Stimulated activated CD8-positive, alpha-beta memory T cell treated with anti-CD3 and anti-CD28 coated beads, Interleukin-7, amount 100 ng/mL, for 4 hours (primary cell): ENCODE results near the gene REPS2.

Experiments used
- DNase-seq, 2 donors: peaks; one replicate each; pipeline ENCODE4 v3.0.0-alpha.2; 2020; ENCODE audit warnings: low read depth in 2 of 2

The REPS2 gene

DNA sequence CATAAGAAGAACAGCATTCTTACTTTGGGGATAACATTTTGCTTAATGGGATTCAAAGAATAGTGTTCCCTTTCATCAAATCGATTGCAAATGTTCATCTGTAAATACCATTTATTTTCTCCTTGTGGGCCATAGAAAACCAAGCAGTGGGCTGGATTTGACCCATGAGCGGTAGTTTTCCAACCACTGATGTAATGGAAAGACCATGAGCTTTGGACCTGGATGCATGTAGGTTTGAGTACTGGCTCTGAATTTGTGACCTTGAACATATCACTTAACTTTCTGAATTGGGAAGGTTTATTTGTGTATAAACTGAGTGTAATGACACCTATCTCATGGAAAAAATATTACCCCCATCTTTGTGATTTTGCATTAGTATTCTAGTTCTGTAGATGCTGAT, 54.3 kb downstream of the REPS2 start:
- no peak for DNase-seq

DNA sequence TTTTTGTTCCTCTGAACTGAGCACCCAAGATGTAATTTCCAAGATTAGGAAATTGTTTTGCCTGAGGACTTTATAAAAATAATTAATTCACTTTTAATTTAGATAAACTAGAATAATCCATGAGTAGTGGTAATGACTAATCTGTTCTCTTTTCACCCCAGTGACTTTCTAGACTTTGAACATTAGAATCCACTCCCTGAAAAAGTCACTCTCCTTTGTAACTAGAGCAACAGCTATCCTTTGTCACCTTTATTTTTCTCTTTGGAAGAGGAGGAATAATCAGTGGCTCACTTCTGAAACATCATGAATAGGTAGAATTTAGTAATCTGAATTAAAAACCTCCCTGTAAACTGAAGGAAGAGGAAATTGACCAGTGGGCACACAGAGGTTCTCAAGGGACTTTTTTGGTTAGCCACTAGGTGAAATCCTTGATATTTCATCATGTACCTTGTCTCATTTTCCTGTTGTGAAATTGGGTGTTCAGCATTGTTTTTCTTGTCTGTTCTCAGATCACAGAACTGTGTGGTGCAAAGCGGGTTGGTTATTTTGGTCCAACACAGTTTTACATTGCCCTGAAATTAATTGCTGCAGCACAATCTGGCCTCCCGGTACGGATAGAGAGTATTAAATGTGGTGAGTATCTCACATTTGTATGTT, 59.4 kb downstream of the REPS2 start:
- DNase-seq = no peak

DNA sequence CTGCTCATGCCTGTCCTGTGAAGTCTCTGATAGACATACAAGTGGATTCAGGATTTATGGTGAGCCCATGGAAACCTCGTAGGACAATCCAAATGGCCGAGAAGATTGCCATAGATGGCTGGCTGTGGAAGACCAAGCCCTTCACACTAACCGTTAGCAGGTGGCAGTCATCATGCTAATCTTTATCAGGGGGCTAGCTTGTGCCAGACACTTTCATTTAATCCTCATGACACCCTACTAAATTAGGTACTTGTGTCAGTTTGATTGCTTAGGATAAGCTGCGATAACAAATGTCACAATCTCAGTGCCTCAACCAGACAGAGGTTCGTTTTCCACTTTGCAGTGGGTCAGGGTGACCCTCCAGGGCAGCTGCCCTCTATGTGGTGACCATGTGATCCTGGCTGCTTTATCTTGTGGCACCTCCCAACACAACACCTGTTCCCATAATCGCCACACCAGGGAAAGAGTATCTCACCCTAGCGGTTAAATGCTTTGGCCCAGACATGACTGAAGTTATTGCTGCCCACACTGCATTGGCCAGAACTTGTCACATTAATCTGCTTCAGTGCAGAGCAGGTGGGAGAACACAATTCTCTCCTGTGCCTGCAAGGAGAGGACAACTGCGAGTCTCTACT, 60.8 kb downstream of the REPS2 start:
- DNase-seq = no peak

DNA sequence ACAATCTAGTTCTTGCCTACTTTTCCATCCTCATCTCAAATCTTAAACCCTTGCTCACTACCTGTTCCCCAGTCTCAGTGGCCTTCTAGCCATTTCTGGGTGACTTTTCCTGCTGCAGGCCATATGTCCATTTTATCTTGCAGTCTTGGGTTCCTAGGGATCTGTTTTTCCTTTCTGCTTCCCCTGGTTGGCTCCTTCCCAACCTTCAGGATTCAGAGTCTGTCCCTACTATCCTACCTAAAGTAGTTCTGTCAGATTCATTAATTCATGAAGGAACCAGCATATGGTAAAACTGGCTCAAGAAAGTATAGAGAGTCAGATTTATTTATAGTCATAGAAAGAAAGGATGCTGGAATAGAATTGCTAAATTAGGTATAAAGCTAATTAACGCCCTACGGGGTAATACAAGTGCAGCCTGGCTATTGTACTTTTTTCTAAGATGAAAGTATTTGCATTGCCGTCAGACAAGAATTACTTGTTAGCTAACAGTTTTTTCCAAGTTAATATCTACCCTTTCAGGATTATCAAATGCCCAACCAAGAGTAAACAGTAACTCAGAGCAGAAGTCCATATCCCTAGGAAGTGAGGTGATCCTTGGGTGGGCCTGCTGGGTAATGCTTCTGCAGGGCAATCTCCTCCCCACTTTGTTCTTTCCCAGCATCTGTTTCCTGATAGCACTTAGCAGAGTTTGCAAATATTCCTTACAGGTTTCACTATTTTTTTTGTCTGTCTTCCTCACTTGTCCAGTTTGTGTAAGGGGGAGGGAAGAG, 63.6 kb downstream of the REPS2 start:
- no peak for DNase-seq

DNA sequence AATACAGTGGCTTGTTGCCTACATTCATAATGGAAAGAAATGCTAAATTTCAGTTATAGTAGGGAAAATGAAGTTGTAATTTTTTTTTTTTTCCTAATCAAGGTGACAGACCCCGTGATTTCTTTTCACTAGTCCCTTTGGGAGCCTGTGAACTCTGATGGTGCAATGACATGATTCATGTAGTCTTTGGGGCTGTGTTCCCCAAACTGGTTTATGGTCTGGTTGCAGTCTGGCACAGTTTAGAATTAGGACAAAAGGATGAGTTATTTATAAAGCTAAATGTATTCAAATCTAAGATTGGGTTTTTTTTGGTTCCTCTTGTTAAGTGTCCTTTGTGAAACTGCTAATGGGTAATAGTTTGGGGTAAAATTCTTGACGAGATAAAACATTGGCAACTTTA, 66.0 kb downstream of the REPS2 start:
- DNase-seq = no peak

DNA sequence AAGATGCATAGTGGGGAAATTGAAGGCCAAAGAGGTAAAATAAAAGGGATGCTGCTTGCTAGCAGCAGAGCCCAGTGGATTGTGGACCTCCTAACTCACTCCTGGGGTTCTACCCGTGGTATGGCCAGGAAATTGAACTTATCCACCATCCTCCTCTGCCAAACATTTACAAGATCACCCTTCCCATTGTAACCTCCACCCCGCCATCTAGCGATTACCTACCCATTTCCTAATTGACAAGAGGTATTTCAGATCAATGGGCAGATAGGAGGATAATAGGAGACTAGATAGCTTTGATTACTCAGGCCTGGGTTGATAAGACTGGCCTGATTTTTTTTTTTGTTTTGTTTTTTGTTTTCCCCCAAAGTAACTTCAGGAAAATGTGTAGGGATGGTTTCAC, 67.8 kb downstream of the REPS2 start:
- no peak for DNase-seq

DNA sequence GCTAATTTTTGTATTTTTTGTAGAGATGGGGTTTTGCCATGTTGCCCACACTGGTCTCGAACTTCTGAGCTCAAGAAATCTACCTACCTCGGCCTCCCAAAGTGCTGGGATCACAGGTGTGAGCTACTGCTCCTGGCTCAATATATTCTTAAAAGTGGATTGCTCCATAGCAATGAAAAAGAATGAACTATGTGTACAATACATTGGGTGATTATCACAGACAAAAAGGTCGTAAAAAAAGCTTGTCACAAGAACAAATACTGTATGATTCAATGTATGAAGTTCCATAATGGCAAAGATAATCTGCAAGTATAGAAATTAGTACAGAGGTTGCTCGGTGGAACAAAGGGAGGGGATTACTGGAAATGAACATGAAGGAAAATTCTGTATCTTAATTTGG, 70.7 kb downstream of the REPS2 start:
- no peak for DNase-seq

DNA sequence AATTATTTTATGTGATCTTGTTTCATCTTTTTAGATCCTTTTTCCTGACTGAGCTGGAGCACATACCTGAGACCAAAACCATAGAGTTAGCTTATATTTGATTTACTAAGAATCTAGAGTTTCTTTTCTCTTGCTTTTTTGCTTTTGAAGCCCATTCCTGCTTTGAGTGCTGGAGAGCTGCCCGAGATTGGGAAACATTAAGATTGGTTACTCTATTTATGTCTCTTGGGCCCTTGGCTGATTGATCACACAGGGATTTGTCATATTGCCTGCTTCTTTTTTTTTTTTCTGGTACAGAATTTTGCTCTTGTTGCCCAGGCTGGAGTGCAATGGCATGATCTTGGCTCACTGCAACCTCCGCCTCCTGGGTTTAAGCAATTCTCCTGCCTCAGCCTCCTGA, 73.9 kb downstream of the REPS2 start:
- no peak for DNase-seq

DNA sequence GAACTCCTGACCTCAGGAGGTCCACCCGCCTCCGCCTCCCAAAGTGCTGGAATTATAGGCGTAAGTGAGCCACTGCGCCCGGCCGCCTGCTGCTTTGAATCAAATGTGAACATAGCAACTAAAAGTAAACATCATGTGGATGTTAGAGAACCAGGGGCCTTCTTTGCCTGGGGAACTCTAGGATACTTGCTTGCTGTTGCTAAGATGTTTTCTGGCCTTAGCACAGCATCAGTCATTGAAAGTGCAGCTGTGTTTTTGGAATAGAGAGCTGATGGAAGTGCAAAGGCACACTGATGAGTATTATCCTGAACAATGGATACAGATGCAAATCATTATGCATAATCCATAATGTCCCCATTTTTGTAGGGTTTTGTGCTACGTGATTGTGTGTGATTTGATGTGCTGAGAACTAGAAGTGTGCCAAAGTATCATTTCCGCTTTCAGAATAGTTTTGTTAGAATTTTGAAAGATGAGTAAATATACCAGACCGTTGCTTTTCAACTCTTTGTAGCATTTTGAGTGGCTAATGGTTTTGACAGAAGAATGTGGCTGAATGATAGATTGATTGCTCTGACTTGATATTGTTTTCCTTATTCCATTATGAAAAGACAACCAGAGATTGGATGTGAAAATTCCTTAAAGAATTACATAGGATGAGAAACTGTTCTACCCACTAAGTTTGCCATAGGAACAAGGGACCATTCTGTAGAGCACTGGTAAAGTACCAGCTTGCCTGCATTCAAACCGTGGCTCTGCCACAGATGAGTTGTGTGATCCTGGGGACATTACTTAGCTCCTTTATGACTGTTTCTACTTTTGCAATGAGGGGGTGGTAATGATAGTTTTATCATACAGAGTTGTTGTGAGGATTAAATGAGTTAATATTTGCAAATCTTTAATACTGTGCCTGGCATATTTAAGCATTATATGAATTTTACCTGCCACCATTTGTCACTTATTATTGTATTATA, 74.7 kb downstream of the REPS2 start:
- no peak for DNase-seq

DNA sequence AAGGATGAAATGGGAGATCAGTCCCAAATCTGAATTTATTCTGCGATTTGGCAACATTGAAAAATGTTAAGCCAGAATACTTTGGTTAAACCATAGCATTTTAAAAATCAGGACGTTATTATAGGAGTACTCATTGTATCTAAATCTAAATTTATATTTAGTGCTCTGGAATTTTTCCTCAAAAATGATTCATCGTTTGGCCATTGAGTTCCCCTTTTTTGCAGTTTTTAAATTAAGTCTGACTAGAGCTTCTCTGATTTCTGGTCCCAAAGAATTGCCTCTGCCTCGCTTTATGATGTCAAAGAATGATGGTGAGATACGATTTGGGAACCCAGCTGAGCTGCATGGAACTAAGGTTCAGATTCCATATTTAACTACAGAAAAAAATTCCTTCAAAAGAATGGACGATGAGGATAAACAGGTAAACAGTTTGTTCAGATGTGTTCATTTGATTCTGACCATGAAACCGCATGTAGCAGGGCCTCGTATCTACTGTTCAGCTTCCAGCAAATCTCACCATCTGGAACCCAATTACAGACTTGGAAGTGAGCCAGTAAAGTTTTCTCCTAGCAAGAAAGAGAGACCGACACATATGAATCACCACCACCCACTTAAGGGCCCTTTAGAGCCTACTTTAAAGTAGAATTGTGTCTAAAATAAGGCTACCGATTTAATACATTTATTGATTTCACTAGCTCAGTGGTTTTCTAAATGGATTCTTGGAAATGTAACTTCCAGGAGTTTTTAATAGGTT, 75.6 kb downstream of the REPS2 start:
- DNase-seq = no peak

DNA sequence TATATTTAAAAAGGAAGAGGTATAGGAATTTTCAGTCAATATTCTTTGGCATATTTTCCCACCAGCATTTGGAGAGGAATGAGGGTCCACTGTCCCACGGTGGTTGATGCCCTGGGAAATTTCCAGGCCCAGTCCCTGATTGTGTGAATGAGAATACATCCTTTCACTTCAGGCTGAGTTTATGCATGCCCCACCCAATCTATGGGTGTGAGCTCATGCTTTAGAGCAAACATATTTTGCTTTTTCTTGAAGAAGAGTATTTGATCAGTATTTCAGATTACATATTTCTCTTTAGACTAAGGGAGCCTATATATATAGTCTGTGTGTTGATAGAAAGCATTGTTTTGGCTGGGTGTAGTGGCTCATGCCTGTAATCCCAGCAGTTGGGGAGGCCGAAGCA, 77.2 kb downstream of the REPS2 start:
- DNase-seq = no peak

DNA sequence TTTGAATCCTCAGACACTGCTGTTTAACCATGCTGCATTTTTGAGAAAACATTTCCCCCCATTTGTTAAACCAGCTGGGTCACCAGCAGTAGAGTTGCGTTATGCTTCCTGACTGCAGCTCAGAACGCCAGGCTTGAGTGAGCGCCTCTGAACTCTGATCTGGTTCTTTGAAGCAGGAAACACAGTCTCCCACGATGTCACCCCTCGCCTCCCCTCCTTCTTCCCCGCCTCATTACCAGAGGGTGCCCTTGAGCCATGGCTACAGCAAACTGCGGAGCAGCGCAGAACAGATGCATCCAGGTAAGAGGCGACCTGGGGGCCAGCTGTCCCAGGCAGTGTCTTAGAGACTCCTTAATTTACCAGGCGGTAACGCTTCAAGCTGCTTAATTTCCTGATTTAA, 78.4 kb downstream of the REPS2 start:
- DNase-seq = no peak

DNA sequence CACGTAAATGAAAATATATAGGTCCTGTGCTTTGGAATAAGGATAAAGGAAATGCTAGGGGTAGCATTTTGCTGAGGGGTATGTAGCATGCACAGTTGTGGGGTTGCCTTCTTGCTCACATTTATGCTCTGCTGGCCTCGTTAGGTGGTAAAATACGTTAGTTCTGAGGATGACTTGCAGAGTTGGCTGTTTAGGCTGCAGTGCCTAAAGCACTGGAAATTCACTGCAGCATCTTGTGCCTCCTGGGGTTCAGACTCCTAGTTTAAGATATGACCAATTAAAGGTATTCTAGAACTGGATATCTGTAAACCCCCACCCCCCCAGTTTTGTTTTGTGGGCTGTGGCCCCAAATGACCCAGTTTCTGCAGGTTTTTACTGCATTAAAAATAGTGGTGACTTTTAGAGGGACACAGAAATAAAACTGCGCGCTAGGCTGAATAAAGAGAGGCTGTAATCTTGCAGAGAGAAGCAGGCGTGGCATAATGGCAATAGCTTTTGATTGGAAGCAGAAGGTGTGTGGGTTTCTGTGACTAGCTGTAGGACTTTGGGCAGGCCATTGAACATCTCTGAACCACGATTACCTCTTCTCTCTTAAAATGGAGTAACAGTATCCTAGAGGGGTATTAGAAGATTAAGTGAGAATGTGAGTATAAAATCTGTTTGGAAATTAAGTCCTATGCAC, 79.3 kb downstream of the REPS2 start:
- DNase-seq = no peak

DNA sequence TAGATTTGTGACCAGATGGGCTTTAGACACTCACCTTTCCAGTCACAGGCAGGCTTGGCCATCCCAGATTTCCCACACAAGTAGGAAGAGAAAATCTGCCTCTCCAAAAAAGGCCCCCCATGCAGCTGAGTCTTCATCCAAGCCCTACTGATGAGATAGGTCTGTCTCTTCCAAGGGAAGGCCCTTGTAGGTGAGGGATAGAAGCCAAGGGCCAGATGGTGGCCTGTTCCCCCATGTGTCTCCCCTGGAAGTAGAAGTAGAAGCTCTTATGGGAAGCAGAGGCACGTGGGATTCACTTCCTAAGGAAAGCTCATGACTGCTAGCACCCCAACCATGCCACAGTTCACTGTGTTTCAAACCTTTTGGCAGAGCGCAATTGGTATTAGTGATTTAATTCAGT, 81.5 kb downstream of the REPS2 start:
- no peak for DNase-seq

DNA sequence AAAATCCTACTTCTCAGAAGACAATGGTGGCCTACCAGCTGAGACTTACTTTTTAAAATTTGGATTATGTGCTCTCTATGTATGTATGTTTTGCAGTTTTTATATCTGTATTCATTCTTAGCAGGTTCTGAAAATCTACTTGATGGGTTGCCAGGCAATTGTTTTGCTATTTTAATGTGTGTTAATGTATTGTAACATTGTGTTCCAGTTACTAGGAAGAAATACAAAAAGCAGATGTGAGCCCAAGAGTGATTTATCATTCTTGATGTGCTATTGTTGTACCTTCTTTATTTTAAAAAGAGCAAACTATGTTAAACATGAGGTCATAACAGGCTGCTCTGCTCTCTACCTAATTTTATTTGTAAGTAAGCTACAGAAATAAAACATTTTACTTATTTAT, 81.9 kb downstream of the REPS2 start:
- DNase-seq = no peak

DNA sequence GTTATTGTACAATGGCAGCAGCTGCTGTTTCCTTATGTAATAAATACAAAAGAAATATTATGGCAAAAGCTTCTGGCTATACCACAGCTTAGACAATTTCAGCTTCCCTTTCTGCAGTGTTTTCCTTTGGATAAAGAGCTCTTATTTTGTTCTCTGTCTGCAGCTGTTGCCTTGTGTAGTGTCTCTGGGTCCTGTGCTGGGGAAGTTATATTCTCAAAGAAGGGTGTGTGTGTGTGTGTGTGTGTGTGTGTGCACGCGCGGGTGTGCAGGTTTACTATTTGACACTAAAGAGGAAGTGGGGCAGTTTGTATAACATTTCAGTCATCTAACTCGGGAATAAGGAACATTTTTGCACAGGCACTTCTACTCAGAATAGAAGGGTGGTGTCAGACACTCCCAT, 83.6 kb downstream of the REPS2 start:
- DNase-seq = no peak

DNA sequence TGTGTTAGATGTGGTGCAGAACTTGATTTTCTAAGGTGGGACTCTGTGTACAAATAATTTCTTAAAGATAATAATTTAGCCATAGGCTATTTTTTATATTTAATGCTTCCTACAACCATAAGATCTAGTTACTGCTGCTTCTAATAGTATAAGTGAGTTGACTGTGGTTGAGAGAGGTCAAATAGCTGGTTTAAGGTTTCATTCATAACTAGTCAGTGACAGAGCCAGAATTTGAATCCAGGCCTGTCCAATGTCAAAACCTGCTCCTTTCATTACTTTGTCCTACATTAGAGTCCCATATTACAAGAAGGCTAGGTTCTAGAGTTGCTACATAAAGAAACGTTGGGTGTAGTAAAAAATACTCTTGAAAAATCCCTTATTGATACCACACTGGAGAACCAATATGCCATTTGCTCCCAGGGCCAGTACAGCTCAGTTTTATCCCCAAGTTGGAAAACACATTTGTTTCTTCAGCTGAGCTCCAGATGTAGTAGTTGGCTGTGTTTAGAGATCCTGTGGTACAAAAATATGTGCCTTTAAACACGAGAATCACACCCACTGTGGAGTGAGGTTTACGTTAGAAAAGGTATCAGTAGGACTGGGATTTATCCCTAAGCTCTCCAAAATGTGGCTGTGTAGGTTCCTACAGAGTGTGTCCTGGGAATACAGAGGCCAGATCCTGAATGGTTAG, 84.3 kb downstream of the REPS2 start:
- no peak for DNase-seq

DNA sequence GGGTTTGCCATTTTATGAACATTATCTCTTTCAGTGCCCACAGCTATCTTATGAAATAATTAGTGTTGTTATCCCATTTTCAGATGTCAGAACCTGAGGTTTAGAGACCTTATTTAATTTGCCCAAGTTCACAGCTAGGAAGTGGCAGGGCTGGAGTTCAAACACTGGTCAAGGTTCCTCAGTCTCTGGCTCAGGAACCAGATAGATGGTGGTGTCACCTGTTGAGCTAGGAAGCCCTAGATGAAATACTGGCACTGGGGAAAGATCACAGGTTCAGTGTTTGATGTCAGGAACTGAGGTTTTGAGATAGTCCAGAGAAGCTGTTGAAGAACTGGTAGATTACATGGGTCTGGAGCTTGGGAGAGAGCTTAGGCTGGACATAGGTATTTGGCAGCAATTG, 85.4 kb downstream of the REPS2 start:
- DNase-seq = no peak

DNA sequence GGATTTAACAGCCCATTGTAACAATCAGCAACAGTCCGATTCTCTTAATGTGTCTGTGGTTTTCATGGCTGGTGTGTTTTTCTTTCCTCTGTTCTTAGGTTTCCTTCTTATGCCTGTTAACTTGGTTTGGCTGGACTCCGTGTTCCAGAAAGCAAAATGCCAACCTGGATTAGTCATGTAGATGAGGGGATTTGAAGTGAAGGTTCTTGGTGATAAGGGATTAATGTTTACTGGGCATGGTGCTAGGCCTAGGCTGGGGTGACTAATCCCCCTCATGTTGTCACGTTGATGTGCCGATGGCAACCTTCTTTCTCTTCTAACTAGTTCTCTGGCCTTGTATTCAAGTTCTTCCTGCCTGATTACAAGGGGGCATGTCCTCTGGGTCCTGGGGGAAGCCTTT, 85.9 kb downstream of the REPS2 start:
- no peak for DNase-seq

DNA sequence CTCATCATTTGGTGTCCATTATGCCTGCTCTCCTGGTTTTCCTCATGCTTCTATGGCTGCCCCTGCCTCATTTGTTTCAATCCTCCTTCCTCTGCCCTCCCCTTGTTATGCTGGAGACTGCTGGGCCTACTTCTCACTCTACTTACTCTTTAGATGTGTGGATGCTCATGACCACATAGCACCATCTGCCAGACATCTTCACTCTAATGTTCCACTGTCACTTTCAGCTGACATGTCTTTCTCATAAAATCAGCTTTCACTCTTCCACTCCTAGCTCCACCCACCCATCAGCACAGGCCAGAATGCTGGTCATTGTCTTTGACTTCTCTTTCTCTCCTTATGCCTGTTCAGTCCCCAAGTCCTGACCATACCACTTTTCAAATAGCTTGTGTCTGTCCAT, 86.8 kb downstream of the REPS2 start:
- DNase-seq = no peak
